ENCODE data around the gene SCAMP5.

SCAMP5 gene

DNA sequence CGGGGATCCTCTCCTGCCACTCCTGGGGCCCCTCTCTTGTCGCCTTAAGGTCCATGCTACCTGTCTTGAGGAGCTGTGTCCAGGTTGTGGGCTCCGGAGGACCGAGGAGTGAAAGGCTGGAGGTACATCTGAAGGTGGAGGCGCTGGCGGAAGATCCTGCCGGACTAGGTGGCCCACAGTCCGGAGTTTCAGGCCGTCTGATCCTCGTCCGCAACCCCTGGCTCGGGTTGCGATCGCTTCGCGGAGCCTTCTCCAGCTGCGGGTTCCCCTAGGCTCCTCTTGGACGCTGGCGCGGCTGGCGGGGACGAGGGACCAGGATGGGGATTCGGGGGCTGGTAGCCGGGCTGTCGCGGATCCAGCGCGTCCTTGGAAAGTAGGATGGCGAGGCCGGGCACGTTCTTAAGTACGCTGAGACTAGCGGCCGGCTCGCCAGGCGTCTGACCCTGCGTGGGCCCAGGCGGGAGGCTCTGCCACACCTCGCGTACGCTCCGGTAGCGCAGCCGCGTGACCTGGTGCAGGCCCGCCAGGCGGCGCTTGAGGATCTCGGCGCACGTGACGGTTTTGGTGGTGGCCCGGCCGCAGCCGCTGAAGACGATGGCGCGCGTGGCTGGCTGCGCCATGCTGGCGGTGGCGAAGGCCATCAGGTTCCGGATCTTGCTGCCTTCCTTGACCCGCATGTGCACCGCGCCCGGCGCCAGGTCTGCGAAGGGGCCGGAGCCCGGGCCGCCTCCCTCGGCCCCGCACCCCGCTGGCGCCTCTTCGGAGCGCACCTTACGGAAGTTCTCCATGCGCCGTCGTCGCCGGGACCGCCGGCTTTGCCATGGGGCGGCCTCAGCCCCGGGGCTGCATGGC is 39.3 kb upstream of the SCAMP5 start:
- Histone ChIP-seq H3K4me3 (peak overlapping the region; percentile 60 to 83), H3K27me3 (no peaks in the 10 kb centered on the region), H3K27ac (peak overlapping the region; percentile 77 to 93), H3K9me3 (no peaks in the 10 kb centered on the region), H3K4me1 (peaks cover 4 to 52% (median 37%) of the 10 kb centered on the region in 4 donors), H3K36me3 (no peaks in the 10 kb centered on the region)
- intact Hi-C loops (cut with DNase I; ENCODE audit: low total_unique reads): loop anchor here (2.0 to 10.0 kb wide), 4 partner anchors 43 to 321 kb away; no protein-coding TSS in a partner anchor
- TF ChIP-seq, protein P1, sequence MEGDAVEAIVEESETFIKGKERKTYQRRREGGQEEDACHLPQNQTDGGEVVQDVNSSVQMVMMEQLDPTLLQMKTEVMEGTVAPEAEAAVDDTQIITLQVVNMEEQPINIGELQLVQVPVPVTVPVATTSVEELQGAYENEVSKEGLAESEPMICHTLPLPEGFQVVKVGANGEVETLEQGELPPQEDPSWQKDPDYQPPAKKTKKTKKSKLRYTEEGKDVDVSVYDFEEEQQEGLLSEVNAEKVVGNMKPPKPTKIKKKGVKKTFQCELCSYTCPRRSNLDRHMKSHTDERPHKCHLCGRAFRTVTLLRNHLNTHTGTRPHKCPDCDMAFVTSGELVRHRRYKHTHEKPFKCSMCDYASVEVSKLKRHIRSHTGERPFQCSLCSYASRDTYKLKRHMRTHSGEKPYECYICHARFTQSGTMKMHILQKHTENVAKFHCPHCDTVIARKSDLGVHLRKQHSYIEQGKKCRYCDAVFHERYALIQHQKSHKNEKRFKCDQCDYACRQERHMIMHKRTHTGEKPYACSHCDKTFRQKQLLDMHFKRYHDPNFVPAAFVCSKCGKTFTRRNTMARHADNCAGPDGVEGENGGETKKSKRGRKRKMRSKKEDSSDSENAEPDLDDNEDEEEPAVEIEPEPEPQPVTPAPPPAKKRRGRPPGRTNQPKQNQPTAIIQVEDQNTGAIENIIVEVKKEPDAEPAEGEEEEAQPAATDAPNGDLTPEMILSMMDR (IDR thresholded peaks at IDR 0.05): peak; percentile 35 to 53
- DNase-seq: peak; percentile 84 to 89

DNA sequence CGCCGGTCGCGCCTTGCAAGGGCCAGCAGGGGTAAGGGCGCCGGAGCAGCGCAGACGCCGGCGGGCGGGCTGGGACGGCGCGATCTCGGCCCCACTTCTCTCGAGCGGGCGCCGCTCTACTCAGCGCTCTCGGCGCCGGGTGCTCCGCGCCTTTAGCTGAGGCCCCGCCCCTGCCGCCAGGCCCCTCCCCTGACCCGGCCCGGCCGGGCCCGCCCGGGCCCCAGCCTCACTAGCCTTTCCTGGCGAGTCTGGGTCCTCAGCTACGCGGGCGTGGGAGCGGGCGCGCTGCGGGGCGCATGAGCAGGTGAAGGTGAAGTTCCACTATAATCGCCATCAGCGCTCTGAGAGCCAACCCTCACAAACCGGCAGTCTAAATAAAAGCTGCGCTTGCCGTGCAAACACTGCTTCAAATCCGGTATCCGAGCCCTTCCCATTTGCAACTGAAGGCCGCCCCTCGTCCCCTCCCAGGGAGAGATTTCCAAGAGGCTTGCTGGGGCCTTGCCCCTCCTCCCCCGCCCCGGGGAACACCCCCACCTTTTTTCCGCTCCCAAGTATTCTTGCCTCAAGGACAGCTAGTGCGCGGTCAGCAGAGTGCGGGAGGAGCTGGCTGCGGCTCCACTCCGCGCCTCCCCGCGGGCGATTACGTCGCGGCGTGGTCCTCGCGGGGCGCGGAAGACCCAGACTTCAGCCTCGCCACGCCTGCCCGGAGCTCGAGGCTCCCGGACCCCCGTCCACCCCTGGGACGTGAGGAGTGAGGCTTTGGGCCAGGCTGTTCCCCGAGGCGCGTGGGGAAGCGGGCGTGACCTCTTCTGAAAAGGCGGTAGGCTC is 38.5 kb upstream of the SCAMP5 start, which contains the start of gene RPP25:
Gene RPP25 (minus strand): TSS at position 125 of the 828 bp plus-strand sequence. CDS start 189 bp downstream, outside the sequence.
- Histone ChIP-seq H3K4me1 (peaks cover 4 to 52% (median 37%) of the 10 kb centered on the region in 4 donors), H3K9me3 (no peaks in the 10 kb centered on the region), H3K4me3 (peak within 1 kb of the TSS; percentile 60 to 83), H3K36me3 (no peaks in the 10 kb centered on the region), H3K27me3 (no peaks in the 10 kb centered on the region), H3K27ac (peak within 1 kb of the TSS; percentile 77 to 93)
- peak; percentile 85 to 89 for DNase-seq
- intact Hi-C loops (cut with DNase I; ENCODE audit: low total_unique reads): loop anchor here (2.0 to 10.0 kb wide), 4 partner anchors 44 to 322 kb away; no protein-coding TSS in a partner anchor
- TF ChIP-seq, protein P1 (IDR thresholded peaks at IDR 0.05): no peak

DNA sequence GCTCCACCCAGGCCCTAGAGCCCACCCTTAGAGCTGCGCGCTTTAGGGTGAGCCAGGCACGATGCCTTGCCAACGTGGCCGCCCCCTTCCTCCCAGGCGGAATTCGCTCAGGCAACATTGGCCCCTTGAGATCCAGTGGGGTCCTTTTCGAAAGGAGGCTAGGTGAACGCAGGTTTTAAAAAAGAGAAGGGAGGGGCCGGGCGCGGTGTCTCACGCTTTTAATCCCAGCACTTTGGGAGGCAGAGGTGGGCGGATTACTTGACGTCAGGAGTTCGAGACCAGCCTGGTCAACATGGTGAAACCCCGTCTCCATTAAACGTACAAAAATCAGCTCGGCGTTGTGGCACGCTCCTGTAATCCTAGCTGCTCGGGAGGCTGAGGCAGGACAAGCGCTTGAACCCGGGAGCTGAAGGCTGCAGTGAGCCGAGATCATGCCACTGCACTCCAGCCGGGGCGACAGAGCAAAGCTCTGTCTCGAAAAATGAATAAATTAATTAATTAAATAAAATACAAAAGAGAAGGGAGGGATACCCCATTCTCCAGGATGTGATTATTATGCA is 37.8 kb upstream of the SCAMP5 start:
- no peaks in the 10 kb centered on the region for H3K27me3 ChIP-seq
- TF ChIP-seq, protein P1 (IDR thresholded peaks at IDR 0.05): no peak
- no peaks in the 10 kb centered on the region for H3K36me3 ChIP-seq
- H3K9me3 ChIP-seq: no peaks in the 10 kb centered on the region
- H3K4me3 ChIP-seq: peak overlapping the region; percentile 60 to 83
- H3K27ac ChIP-seq: peak overlapping the region; percentile 77 to 93
- no peak for DNase-seq
- intact Hi-C loops (cut with DNase I; ENCODE audit: low total_unique reads): loop anchor here (2.0 to 10.0 kb wide), 4 partner anchors 45 to 323 kb away; no protein-coding TSS in a partner anchor
- peaks cover 4 to 52% (median 37%) of the 10 kb centered on the region in 4 donors for H3K4me1 ChIP-seq

DNA sequence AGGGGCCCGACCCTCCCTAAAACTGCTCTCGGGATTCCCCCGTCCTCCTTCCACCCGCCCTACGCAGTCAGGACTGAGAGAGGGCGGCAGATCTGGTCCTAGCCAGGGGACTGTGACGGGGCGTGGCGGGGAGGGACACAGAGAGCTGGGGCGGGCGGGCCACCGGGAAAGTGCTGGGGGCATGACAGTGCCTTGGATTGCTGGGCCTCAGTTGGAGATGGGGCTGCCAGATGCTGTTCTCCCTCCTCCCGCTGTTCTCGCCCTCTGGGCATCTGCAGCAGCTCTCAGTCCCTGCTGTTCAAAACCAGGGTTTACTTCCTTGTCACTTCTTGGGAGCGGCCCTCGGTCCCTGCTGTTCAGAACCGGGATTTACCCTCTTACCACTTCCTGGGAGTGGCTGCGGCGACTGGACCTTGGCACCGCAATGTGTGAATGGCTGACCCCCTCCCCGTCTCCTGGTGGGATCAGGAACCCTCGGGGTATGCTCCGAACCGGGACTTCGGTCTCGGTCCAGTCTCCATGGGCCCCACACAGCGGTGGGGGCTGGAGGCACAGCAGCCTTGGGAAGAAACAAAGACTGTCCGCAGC is 36.9 kb upstream of the SCAMP5 start:
- H3K9me3 ChIP-seq: no peaks in the 10 kb centered on the region
- TF ChIP-seq, protein P1 (IDR thresholded peaks at IDR 0.05): peak; percentile 48 to 58
- peak overlapping the region; percentile 77 to 93 for H3K27ac ChIP-seq
- no peaks in the 10 kb centered on the region for H3K27me3 ChIP-seq
- intact Hi-C loops (cut with DNase I; ENCODE audit: low total_unique reads): loop anchor here (5.0 to 10.0 kb wide), 2 partner anchors 69 to 324 kb away; no protein-coding TSS in a partner anchor
- H3K4me1 ChIP-seq: peaks cover 4 to 52% (median 37%) of the 10 kb centered on the region in 4 donors
- peak overlapping the region; percentile 60 to 83 for H3K4me3 ChIP-seq
- H3K36me3 ChIP-seq: no peaks in the 10 kb centered on the region
- DNase-seq: peak; percentile 75 to 86

All from tibial artery (tissue), 4 donors.